HG02852 (cell line): ENCODE results near the gene RAB17.

Experiments used
- ATAC-seq: cut with Tn5 transposase; IDR thresholded peaks from one replicate; pipeline ENCODE4 v1.9.1; 2021; ENCODE audit warnings: mild to moderate bottlenecking, moderate library complexity; ENCODE audit not compliant: unreplicated experiment

The RAB17 gene

GRCh38 chr2:237581326-237581725, 9.2 kb downstream of the RAB17 start:
- no peak for ATAC-seq

GRCh38 chr2:237577956-237578870, 12.3 kb downstream of the RAB17 start:
- no peak for ATAC-seq

- no peak for ATAC-seq
These were observed 13.1 kb downstream of the RAB17 start for GRCh38 chr2:237577458-237577857.

GRCh38 chr2:237576974-237577373, 13.6 kb downstream of the RAB17 start:
- ATAC-seq, result no peak

DNA sequence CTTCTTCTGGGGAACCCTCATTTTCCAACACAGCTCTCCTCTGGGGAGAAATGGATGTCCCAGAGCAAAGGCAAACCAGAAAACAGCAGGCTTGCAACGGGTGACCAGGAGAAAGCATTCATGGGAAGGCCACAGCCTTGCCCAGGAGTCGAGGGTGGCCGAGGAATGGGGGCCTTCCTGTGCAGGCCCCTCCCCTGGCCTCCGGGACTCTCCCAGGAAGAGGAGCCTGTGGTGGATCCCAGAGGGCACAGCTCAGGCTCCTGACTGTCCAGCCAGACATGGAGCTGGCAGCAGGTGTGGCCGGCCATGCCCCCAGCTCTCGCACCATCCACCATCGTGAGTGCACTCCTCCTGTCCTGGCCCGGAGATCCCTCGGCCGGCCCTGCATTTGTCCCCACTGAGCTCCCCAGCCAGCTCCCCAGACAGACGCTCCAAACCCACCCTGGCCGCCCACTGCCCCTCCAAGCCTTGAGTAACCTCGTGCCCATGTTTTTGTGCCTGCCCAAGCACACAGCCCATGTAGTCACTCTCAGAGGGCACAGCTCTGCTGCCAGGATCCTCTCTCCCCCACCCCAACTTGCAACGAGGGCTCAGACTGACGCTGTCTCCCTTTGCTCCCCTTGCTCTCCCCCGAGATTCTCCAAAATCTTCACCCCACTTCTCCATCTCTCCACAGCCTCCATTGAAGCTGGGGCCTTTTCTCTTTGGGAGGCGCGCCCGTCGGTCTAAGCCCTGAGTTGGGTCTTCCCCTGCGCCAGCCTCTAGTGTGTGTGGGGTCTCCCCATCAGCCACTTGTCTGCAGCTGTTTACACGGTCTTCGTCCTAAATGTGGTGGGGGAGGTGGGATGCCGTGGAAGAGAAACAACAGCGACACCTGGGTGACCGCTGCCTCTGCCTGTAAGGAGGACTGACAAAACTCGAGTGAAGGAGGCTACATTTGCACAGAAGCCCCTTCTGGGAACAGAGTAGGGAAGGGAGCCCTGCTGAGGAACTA, 14.4 kb downstream of the RAB17 start:
- no peak for ATAC-seq

DNA sequence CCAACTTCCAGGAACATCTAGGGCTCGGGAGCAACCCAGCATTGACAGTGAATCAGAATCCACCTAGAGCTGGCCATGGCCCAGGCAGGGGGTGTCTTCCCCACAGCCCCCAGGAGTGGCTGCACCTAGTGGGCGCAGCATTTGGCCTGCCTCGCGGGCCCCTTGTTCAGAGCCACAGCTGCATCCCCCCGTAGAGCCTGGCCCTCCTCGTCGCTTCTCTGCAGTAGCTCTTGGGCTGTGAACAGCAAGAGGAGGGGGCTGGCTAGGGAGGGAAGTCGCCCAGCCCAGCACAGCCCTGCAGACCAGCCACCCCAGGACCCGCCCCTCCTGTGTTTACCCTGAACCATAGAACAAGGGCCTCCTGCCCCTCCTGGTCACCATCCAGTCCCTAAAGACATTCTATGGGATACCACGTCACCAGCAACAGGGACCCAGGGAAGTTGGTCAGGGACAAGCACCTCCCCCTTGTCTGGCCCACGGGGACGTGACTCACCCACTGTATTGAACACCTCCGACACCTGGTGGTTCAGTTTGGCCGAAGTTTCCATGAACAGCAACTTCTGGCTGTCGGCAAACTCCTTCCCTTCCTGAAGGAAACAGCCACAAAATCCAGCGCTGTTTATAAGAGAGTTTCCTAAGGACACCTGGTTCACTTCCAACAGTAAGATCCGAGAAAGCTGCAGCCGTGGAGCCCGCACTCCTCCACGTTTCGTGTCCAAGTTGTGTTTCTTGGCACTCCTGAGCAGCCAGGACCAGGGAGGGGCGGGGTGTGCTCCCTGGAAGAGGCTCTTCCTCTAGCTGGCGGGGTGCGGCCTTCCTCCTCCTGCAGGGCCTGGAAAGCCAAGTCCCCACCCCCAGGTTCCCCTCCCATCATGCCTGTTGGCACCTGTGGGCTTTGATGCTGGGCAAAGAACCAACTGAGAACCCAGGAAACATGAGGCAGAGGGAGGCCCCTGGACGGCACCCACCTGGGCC, 15.4 kb downstream of the RAB17 start:
- no peak for ATAC-seq

DNA sequence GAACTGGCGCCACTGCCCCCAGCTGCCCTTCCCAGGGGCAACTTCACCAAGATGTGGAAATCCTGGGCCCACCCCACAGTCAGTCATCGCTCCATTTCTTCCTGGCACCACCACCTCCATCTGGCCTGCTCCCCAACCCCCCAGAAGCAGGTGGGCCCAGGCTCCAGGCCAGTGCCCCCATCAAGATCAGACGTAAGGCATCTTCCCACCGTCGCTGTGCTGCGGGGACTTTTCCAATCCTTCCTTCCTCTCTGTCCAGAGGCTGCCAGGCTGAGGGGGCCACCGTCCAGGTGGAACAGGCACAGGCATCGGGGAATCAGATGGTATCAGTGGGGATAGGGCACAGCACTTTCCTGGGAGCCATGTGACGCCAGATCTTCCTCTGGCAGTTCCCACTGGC, 16.1 kb downstream of the RAB17 start:
- ATAC-seq, result no peak

DNA sequence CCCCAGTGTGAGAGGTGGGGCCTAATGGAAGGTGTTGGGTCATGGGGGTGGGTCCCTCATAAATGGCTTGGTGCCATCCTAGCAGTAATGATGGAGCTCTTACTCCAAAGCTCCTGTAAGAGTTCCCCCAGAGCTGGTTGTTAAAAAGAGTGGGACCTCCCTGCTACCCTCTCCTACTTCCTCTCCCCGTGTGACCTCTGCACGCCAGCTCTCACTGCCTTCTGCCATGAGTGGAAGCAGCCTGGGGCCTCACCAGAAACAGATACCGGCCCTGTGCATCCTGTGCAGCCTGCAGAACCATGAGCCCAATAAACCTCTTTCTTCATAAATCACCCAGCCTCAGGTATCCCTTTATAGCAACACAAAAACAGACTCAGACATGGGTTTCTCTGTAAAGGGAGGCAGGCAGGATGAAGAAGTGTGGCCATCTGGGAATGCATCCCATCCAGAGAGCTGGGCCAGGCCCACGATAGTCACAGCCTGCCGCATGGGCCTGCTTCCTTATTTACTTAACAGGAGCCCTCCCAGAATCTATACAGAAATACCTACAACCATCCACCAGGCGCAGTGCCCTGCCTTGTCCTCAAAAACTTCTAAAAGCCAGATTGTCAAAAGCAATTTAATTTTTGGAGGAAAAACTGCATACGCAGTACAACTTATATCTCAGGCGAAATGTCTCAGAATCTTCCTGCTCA, 16.7 kb downstream of the RAB17 start:
- no peak for ATAC-seq

DNA sequence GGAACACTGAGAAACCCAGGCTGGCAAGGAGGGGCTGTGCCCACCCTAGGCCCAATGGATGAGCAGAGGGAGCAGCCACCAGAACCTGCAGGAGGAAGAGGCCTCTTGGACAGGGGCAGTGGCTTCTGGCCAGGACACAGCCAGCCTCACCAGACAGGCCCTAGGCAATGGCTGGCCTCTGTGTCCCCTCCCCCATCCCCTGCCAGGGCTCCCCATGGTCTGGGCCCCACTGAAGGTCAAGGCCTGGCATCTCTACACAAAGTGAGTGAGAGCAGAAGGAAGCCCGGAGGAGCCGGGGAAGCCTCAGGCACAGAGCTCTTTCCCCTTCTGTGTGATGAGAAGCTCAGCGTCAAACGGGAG, 17.8 kb downstream of the RAB17 start:
- no peak for ATAC-seq

GRCh38 chr2:237572021-237572741, 18.4 kb downstream of the RAB17 start:
- peak; percentile 86 for ATAC-seq

DNA sequence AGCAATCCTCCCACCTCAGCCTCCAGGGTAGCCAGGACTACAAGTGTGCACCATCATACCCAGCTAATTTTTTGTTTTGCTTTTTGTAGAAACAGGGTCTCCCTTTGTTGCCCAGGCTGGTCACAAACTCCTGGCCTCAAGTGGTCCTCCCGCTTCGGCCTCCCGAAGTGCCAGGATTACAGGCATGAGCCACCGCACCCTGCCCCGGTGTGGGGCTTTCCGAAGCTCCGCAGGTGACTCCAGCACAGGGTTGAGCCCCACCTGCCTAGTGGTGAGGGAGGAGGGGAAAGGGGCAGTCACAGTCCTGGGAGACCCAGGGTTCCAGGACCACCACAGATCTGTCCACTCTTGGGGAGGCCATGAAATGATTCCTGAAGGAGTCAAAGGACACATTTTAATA, 19.0 kb downstream of the RAB17 start:
- ATAC-seq, result no peak

GRCh38 chr2:237570776-237571335, 19.7 kb downstream of the RAB17 start:
- ATAC-seq, result no peak

DNA sequence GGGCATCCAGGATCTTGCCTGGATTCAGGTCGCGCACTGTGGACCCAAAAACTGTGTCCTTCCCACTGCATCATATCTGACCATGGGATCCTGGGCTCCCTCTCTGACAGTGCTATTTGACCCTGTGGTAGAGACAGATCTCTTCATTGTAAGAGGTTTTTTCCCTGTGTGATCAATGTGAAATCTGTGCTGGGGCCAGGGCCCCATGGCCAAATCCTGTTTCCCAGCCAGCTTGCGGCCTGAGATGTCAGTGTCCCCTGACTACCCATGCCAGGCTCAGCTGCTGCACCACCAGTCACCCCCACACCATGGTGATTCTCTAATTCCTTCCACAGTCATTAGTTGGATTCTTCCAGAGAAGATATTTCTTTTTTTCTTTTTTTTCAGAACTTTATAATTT, 20.6 kb downstream of the RAB17 start:
- ATAC-seq, result no peak

- no peak for ATAC-seq
These were observed 21.5 kb downstream of the RAB17 start for GRCh38 chr2:237569041-237569440.

- no peak for ATAC-seq
These were observed 22.3 kb downstream of the RAB17 start for GRCh38 chr2:237568121-237568660.

DNA sequence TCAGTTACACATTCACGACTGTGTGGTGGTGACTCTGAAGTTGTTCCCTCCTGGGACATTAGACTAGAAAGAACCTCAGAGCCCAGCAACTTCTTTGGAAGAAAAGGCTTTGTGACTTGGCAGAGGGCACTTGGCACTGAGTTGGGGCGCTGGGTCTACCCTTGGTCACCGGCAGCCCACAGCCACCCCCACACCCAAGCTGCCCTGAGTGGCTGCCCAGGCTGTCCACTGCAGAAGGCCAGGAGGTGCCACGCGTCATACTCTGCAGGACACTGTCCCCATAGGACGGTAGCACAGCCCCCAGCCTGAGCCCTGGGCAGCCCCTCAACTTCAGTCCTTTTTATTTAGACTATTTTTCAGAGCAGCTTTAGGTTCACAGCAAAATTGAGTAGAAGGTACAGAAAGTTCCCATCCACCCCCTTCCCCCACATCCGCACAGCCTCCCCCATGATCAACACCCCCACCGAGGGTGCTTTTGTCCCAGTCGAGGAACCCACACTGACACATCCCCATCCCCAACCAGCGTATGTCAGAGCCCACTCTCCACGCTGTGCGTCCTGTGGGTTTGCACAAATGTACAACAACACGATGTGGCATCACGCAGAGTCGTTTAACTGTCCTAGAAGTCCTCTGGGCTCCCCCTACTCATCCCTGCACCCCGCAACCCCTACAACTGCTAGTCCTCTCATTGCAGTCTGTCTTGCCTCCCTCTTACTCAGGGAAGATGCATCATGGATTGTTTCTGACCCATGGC, 23.1 kb downstream of the RAB17 start:
- ATAC-seq, result no peak

DNA sequence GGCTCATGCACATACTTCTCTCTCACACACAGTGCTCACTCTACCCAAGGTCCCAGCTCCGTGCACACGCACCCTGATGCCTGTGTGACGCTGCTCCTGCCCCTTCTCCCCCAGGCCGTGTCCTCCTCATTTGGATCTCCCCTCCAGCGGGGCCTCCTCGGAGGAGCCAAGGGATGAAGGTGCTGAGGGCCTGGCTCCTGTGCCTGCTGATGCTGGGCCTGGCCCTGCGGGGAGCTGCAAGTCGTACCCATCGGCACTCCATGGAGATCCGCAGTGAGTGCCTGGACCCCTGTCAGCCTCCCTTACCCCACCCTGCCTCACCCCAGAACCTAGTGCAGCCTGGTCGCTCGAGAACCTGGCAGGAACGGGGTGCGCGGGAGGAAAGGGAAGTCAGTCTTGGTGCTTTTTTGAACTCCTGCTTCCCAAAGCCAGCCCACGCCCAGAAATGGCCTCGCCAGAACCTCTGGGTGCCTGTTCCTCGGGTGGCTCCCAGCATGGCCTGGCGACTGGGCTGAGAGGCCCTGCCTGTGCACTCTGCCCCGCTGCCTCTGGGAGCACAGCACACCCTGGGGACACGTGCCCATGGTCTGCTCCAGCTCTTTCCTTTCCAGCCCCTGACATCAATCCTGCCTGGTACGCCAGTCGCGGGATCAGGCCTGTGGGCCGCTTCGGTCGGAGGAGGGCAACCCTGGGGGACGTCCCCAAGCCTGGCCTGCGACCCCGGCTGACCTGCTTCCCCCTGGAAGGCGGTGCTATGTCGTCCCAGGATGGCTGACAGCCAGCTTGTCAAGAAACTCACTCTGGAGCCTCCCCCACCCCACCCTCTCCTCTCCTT, 23.9 kb downstream of the RAB17 start, which contains the start of gene PRLH:
PRLH (plus strand) TSS at position 174 of the 835 bp plus-strand sequence; CDS start at position 174, 0 bp downstream.
- no peak for ATAC-seq
